Fibroblast of pulmonary artery (primary cell): ENCODE results near the gene HACD2.

Source experiments
- DNase-seq: peaks from one replicate; pipeline ENCODE4 v3.0.0-alpha.2; 2010; ENCODE audit warnings: low read depth
- H3K4me3 ChIP-seq: replicated peaks from 2 replicates; pipeline ENCODE4 v1.5.1; 2011; ENCODE audit warnings: low read depth, mild to moderate bottlenecking, control low read depth, low read length, moderate library complexity
- TF ChIP-seq, protein P1 (sequence below): IDR thresholded peaks from 2 replicates; pipeline ENCODE4 v1.5.1; 2011; ENCODE audit warnings: mild to moderate bottlenecking, control low read depth, low read length, inconsistent platforms; ENCODE audit errors: missing control alignments

The HACD2 gene

DNA sequence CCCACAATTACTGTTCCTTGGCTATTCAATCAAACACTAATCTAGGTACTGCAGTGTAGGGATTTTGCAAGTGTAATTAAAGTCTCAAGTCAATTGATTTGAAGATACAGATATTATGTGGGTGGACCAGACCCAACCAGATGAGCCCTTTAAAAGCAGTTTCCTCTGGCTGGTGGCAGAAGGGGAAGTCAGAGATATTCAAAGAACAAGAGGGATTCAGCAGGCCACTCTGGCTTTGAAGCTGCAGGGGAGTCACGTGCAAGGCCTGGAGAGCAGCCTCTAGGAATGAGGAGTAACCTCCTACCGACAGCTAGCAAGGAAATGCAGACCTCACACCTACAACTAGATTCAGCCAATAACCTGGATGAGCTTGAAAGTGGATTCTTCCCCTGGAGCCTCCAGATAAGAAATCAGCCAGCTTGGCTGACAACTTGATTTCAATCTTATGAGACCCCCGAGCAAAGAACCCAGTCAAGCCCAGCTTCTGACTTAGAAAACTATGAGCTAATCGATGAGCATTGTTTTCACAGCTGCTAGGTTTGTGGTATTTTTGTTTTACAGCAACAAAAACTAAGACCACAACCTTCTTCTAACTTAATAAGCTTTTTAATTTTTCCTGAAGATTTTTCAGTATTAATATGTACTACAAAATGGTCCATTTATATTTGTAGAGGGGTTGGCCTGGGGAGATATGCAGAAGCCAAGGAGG lies 13.4 kb downstream of the HACD2 start:
- no peak overlapping the region for H3K4me3 ChIP-seq

DNA sequence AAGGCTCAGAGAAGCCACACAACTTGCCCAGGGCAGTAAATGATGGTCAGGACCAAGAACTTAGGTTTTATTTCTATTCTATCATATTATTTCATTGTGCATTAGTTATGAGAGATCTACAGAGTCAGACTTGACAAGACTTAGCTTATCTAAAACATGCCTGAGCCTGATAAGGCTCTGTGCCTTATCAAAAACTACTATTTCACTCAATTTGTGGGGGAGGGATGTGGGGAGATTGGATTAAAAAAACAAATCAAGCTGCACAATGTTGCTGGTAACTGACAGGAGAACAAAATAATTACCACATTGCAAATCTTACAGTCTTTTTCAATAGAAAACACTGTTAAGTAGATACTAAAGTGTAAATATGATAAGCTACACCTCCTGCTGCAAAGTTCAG lies 16.0 kb downstream of the HACD2 start:
- H3K4me3 ChIP-seq: no peak overlapping the region
- DNase-seq: no peak
- TF ChIP-seq, protein P1, sequence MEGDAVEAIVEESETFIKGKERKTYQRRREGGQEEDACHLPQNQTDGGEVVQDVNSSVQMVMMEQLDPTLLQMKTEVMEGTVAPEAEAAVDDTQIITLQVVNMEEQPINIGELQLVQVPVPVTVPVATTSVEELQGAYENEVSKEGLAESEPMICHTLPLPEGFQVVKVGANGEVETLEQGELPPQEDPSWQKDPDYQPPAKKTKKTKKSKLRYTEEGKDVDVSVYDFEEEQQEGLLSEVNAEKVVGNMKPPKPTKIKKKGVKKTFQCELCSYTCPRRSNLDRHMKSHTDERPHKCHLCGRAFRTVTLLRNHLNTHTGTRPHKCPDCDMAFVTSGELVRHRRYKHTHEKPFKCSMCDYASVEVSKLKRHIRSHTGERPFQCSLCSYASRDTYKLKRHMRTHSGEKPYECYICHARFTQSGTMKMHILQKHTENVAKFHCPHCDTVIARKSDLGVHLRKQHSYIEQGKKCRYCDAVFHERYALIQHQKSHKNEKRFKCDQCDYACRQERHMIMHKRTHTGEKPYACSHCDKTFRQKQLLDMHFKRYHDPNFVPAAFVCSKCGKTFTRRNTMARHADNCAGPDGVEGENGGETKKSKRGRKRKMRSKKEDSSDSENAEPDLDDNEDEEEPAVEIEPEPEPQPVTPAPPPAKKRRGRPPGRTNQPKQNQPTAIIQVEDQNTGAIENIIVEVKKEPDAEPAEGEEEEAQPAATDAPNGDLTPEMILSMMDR: no peak

More for the DNA sequence above, 13.4 kb downstream of the HACD2 start:
- DNase-seq: no peak
- TF ChIP-seq, protein P1: no peak

DNA sequence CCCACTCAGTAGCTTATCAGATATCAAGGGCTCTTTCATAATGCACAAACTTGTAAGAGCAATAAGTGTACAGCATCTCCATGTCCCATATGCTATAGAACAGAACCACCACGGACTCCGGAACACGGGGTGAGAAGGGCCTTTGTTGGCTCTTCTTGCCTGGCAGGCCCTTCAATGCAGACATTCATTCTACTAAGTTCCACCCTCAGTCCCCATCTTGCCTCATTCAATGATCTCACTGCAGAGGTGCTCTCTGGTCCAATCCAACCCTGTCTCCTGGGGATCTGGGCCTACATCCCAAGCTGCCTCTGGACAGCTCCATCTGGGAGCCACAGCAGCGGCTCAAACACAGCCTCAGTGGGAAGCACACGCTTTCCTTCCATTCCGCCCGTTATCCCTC lies 16.8 kb downstream of the HACD2 start:
- H3K4me3 ChIP-seq: no peak overlapping the region

DNA sequence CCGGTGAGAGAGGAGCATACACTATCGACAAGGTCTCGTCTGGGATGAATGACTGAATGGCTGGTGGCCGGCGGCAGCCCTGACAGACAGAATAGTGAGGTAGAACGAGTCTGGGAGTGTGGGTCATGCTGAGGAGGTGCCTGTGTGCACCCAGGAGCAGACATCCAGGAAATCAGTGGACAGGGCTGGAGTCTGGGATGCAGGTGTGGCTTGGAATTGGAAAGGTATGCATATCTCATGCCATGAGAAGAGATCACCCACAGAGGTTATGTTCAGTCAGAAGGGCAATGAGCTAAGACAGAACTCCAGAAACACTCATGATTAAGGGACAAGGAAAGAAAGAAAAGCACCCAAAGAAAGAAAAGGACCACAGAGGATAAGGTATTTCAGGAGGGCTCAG lies 20.8 kb downstream of the HACD2 start:
- no peak overlapping the region for H3K4me3 ChIP-seq
- DNase-seq: no peak
- TF ChIP-seq, protein P1: no peak

More for the DNA sequence above, 16.8 kb downstream of the HACD2 start:
- TF ChIP-seq, protein P1: no peak
- no peak for DNase-seq

DNA sequence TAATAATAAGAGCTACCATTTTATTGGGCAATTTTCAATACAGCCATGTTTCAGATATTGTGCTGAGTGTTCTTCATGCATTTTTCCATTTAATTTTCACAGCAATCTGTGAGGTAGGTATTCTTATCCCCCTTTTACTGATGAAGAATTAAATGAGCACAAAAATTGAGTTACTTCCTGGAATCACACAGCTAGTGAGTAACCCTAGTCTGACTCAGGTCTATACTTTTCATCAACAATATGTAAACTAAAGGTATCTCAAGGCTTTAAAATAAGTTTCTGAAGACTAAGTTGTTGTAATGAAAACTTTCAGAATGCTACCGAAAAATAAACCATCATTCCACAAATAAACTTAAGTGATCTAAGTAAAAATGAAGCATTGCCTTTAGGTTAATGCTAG lies 22.3 kb downstream of the HACD2 start:
- TF ChIP-seq, protein P1: no peak
- no peak for DNase-seq
- H3K4me3 ChIP-seq: no peak overlapping the region

DNA sequence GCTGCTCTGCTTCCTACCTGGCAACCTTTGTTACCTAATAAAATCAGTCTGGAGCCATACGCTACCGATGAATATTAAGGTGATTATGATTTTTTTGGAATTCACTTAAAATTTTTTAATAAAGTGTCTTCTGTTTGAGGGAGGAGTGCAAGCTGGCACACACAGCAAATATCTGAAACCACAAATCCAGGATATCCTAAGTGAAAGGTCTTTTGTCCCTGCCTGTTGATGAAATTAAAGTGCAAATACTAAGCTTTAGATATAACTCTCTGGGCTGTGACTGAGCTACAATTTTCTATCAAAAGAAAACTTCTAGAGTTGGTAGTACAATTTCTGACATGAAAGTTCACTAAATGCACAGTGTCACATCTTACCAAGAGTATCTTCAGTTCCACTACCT lies 23.7 kb downstream of the HACD2 start:
- no peak for DNase-seq
- TF ChIP-seq, protein P1: no peak

More for the DNA sequence above, 23.7 kb downstream of the HACD2 start:
- H3K4me3 ChIP-seq: no peak overlapping the region
